ENCODE data around the gene BIRC5.
A peak's percentile ranks its signal among the peaks of the same experiment; 100 is the strongest.

BIRC5 gene

GRCh38 chr17:78214016-78214705 is at the start of gene BIRC5:
TSS of gene BIRC5 (plus strand) at chr17:78214253. CDS start at chr17:78214317, 64 bp downstream.
- TF ChIP-seq, protein P1, sequence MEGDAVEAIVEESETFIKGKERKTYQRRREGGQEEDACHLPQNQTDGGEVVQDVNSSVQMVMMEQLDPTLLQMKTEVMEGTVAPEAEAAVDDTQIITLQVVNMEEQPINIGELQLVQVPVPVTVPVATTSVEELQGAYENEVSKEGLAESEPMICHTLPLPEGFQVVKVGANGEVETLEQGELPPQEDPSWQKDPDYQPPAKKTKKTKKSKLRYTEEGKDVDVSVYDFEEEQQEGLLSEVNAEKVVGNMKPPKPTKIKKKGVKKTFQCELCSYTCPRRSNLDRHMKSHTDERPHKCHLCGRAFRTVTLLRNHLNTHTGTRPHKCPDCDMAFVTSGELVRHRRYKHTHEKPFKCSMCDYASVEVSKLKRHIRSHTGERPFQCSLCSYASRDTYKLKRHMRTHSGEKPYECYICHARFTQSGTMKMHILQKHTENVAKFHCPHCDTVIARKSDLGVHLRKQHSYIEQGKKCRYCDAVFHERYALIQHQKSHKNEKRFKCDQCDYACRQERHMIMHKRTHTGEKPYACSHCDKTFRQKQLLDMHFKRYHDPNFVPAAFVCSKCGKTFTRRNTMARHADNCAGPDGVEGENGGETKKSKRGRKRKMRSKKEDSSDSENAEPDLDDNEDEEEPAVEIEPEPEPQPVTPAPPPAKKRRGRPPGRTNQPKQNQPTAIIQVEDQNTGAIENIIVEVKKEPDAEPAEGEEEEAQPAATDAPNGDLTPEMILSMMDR (IDR thresholded peaks at IDR 0.05; ENCODE audit: extremely low read depth, insufficient read depth, missing control alignments): no peak
- in situ Hi-C loops (cut with MboI; ENCODE audit: low pct_unique_long_range_greater_than_20kb, low sequenced_read_pairs, unreplicated experiment): no loop called here
- peak; percentile 98 for DNase-seq (ENCODE audit: low spot score)

GRCh38 chr17:78164748-78165607 is 49.1 kb upstream of the BIRC5 start:
- in situ Hi-C loops (cut with MboI; ENCODE audit: low pct_unique_long_range_greater_than_20kb, low sequenced_read_pairs, unreplicated experiment): no loop called here
- no peak for DNase-seq (ENCODE audit: low spot score)
- TF ChIP-seq, protein P1 (IDR thresholded peaks at IDR 0.05; ENCODE audit: extremely low read depth, insufficient read depth, missing control alignments): no peak

DNA sequence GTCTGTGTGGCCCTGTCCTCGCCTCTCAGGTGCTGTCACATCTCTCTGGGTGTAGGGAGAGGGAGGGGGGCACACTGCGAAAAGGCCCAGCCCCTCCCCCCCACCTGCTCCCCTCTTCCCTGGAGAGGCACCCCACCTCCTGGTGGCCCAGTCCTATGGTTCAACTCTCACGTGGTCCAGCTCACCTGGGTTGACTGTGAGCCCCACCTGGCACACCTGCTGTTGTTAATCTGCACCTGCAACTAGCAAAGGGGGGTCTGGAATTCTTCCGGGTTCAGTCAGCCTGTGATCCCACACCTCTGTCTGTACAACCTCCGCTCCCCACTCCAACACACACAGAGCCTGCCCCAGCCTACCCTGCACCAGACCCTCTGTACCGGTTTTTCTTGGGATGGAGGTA is 47.6 kb upstream of the BIRC5 start:
- TF ChIP-seq, protein P1 (IDR thresholded peaks at IDR 0.05; ENCODE audit: extremely low read depth, insufficient read depth, missing control alignments): no peak
- no peak for DNase-seq (ENCODE audit: low spot score)
- in situ Hi-C loops (cut with MboI; ENCODE audit: low pct_unique_long_range_greater_than_20kb, low sequenced_read_pairs, unreplicated experiment): no loop called here

DNA sequence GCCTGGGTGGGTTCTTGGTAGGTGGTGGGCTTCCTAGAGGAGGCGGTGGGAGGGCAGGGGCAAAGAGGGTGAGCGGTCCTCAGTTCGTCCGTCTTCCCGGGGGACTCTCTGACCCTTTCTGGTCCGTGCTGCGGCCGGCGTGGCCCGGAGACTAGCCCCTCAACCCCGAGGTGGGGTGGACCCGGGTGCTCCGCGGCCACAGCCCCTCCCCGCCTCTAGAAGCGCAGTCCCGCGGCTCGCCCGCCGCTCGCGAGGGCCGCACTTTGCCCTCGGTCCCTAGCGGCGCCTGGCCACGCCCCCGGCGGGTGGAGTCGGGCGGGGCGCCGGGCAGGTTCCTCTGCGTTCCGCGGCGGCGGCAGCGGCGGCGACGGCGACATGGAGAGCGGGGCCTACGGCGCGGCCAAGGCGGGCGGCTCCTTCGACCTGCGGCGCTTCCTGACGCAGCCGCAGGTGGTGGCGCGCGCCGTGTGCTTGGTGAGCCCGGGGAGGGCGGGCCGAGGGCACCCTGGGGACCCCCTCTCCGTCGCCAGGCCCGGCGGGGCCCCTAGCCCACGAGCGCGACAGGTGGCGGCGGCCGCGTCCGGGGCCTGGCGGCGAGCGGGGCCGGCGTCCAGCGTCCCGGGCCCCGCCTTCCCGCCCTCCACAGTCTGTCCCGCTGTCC is 45.7 kb upstream of the BIRC5 start, which contains the start of gene SYNGR2:
TSS of gene SYNGR2 (plus strand) at position 340 of the 661 bp plus-strand sequence. CDS start at position 376, 36 bp downstream.
- TF ChIP-seq, protein P1 (IDR thresholded peaks at IDR 0.05; ENCODE audit: extremely low read depth, insufficient read depth, missing control alignments): no peak
- in situ Hi-C loops (cut with MboI; ENCODE audit: low pct_unique_long_range_greater_than_20kb, low sequenced_read_pairs, unreplicated experiment): no loop called here
- peak; percentile 96 for DNase-seq (ENCODE audit: low spot score)

GRCh38 chr17:78168903-78169793 is 44.9 kb upstream of the BIRC5 start:
- peak; percentile 70 for DNase-seq (ENCODE audit: low spot score)
- in situ Hi-C loops (cut with MboI; ENCODE audit: low pct_unique_long_range_greater_than_20kb, low sequenced_read_pairs, unreplicated experiment): no loop called here
- TF ChIP-seq, protein P1 (IDR thresholded peaks at IDR 0.05; ENCODE audit: extremely low read depth, insufficient read depth, missing control alignments): no peak

Data from GM13977 (cell line).